Natural killer cell (primary cell): ENCODE results near the gene HPS3. TPM values are rescaled to one million over a fixed set of nuclear protein-coding genes. Genes with fewer than 3 reads are reported as not detected.
"Not testable (repeated sequence)": the region's sequence is repeated elsewhere in the genome, so short reads cannot be mapped to it uniquely, and the experiment has no call there.

ENCODE experiments used
- ATAC-seq, 3 donors: fragments of 150-1000 bp in 2 of 3; fragments of 200-7000 bp in 1 of 3; cut with Tn5 transposase; 1 replicate in 1 of 3; 2 replicates in 2 of 3; pipeline ENCODE4 v1.10.0; 2021; ENCODE audit warnings: mild to moderate bottlenecking in 2 of 3, moderate library complexity in 2 of 3
- DNase-seq, 2 donors: peaks; one replicate each; pipeline versions ENCODE4 v3.0.0 to v3.0.0-alpha.2; 2013 to 2021; ENCODE audit warnings: mixed read lengths in 1 of 2
- H3K27ac ChIP-seq: one replicate; pipeline ENCODE4 v1.5.1; 2013; ENCODE audit warnings: mild to moderate bottlenecking, low read length
- H3K27me3 ChIP-seq: one replicate; pipeline ENCODE4 v1.6.1; 2013; ENCODE audit warnings: low read length; ENCODE audit not compliant: control insufficient read depth, insufficient read depth
- H3K36me3 ChIP-seq: one replicate; pipeline ENCODE4 v1.6.1; 2013; ENCODE audit warnings: low read length; ENCODE audit not compliant: control insufficient read depth, insufficient read depth
- H3K4me1 ChIP-seq: one replicate; pipeline ENCODE4 v1.6.1; 2013; ENCODE audit warnings: low read length; ENCODE audit not compliant: control insufficient read depth, insufficient read depth
- H3K4me3 ChIP-seq: one replicate; pipeline ENCODE4 v1.5.1; 2013; ENCODE audit warnings: low read length
- H3K9me3 ChIP-seq: one replicate; pipeline ENCODE4 v1.6.1; 2013; ENCODE audit warnings: low read length; ENCODE audit not compliant: control insufficient read depth, insufficient read depth
- H3K27ac Mint-ChIP-seq, 2 donors: one replicate each; pipeline ENCODE4 v1.8.0; 2022; ENCODE audit warnings: mild to moderate bottlenecking in 2 of 2, mixed read lengths in 2 of 2, moderate library complexity in 1 of 2
- H3K27me3 Mint-ChIP-seq, 2 donors: one replicate each; pipeline ENCODE4 v1.8.0; 2022; ENCODE audit warnings: low read depth in 2 of 2, mixed read lengths in 2 of 2
- H3K36me3 Mint-ChIP-seq: one replicate; pipeline ENCODE4 v1.8.0; 2022; ENCODE audit warnings: mixed read lengths
- H3K4me1 Mint-ChIP-seq, 2 donors: one replicate each; pipeline ENCODE4 v1.8.0; 2022; ENCODE audit warnings: mixed read lengths in 2 of 2
- H3K4me3 Mint-ChIP-seq: one replicate; pipeline ENCODE4 v1.8.0; 2022; ENCODE audit warnings: mild to moderate bottlenecking, moderate library complexity, mixed read lengths
- H3K9me3 Mint-ChIP-seq, 2 donors: one replicate each; pipeline ENCODE4 v1.8.0; 2022; ENCODE audit warnings: mixed read lengths in 2 of 2
- CTCF ChIP-seq: fragments of 200-600 bp; IDR thresholded peaks from one replicate; pipeline ENCODE4 v1.8.0; 2022; ENCODE audit warnings: antibody characterized with exemption
- WGBS: methylation state at CpG from one replicate; pipeline ENCODE4 v1.1.7; 2013; ENCODE audit warnings: missing lambda C conversion rate; ENCODE audit not compliant: insufficient coverage; 5-methylcytosine and 5-hydroxymethylcytosine counted together
- intact Hi-C: fragments of 100-400 bp; cut with micrococcal nuclease; formaldehyde crosslinking; loops from one replicate; pipeline ENCODE4 v1.14.2; 2022
- total RNA-seq, 4 donors: library from RNA; stranded (reverse); fragments of 120-200 nt in 1 of 4; gene quantifications; one replicate each; pipeline versions ENCODE4 v1.2.3 to v1.2.4, GENCODE V29; 2013 to 2022

Gene HPS3
- total RNA-seq, 3 donors from 2014 or later (not counting 1 experiment from before 2014, with no cell fraction given) = 19.6 to 35.5 (median 24.7) TPM

GRCh38 chr3:149091983-149092382, 37.5 kb upstream of the HPS3 start:
- peaks cover 5% of the 10 kb centered on the region for H3K4me1 ChIP-seq
- TF ChIP-seq CTCF = no peak
- ATAC-seq (no peak), DNase-seq (no peak)
- intact Hi-C loops = no loop called here
- H3K27ac ChIP-seq = no peak overlapping the region
- WGBS = 97% methylated on average over 4 of the region's 4 CpGs
- H3K27me3 ChIP-seq = no peaks in the 10 kb centered on the region
- H3K36me3 ChIP-seq = no peaks in the 10 kb centered on the region
- Mint-ChIP-seq H3K36me3 (no peaks in the 10 kb centered on the region), H3K4me3 (no peak overlapping the region), H3K27me3 (no peaks in the 10 kb centered on the region), H3K4me1 (peaks cover 0 to under 1% of the 10 kb centered on the region in 2 donors), H3K27ac (no peak overlapping the region), H3K9me3 (no peaks in the 10 kb centered on the region)
- no peak overlapping the region for H3K4me3 ChIP-seq
- H3K9me3 ChIP-seq = no peaks in the 10 kb centered on the region

GRCh38 chr3:149095487-149095886, 34.0 kb upstream of the HPS3 start:
- peaks cover 0 to 7% of the 10 kb centered on the region in 2 donors for H3K27me3 Mint-ChIP-seq
- no peak for DNase-seq
- TF ChIP-seq CTCF = no peak
- no peak overlapping the region for H3K27ac ChIP-seq
- no peaks in the 10 kb centered on the region for H3K27me3 ChIP-seq
- intact Hi-C loops = no loop called here
- 90% methylated on average over 4 of the region's 4 CpGs for WGBS
- H3K9me3 Mint-ChIP-seq = no peaks in the 10 kb centered on the region
- H3K27ac Mint-ChIP-seq = no peak overlapping the region
- ATAC-seq = no peak
- H3K4me1 Mint-ChIP-seq = no peaks in the 10 kb centered on the region
- no peaks in the 10 kb centered on the region for H3K36me3 ChIP-seq
- no peak overlapping the region for H3K4me3 Mint-ChIP-seq
- H3K36me3 Mint-ChIP-seq = no peaks in the 10 kb centered on the region
- no peak overlapping the region for H3K4me3 ChIP-seq
- H3K9me3 ChIP-seq = no peaks in the 10 kb centered on the region
- H3K4me1 ChIP-seq = peaks cover 2% of the 10 kb centered on the region

GRCh38 chr3:149097987-149098386, 31.5 kb upstream of the HPS3 start:
- H3K4me3 Mint-ChIP-seq, H3K9me3 ChIP-seq, H3K9me3 Mint-ChIP-seq, H3K4me1 Mint-ChIP-seq, DNase-seq, intact Hi-C loops, ATAC-seq, H3K4me3 ChIP-seq, H3K36me3 Mint-ChIP-seq, H3K27ac Mint-ChIP-seq, H3K27ac ChIP-seq, H3K4me1 ChIP-seq, H3K27me3 ChIP-seq, H3K36me3 ChIP-seq: not testable (repeated sequence)
- peaks cover 7 to 13% of the 10 kb centered on the region in 2 donors for H3K27me3 Mint-ChIP-seq
- WGBS = 95% methylated on average over 19 of the region's 19 CpGs

GRCh38 chr3:149101154-149101553, 28.3 kb upstream of the HPS3 start:
- DNase-seq (no peak), ATAC-seq (no peak)
- Histone ChIP-seq H3K27me3 (no peaks in the 10 kb centered on the region), H3K4me1 (no peaks in the 10 kb centered on the region), H3K36me3 (no peaks in the 10 kb centered on the region), H3K9me3 (no peaks in the 10 kb centered on the region), H3K27ac (no peak overlapping the region), H3K4me3 (no peak overlapping the region)
- H3K36me3 Mint-ChIP-seq = no peaks in the 10 kb centered on the region
- no peak overlapping the region for H3K27ac Mint-ChIP-seq
- H3K4me3 Mint-ChIP-seq = no peak overlapping the region
- no peak for TF ChIP-seq CTCF
- no peaks in the 10 kb centered on the region for H3K9me3 Mint-ChIP-seq
- H3K4me1 Mint-ChIP-seq = no peaks in the 10 kb centered on the region
- peaks cover 7 to 13% of the 10 kb centered on the region in 2 donors for H3K27me3 Mint-ChIP-seq
- intact Hi-C loops = no loop called here
- WGBS = 80% methylated on average over 2 of the region's 4 CpGs
